GM12878 (cell line): Measurements from ENCODE around the gene TAS2R42. TPM values are rescaled to one million over a fixed set of nuclear protein-coding genes. Genes with fewer than 3 reads are reported as not detected.

Experiments used
- ATAC-seq: fragments of 200-7000 bp; cut with Tn5 transposase; 3 replicates; pipeline ENCODE4 v1.9.1; 2020; ENCODE audit warnings: mild to moderate bottlenecking, moderate library complexity
- BruUV-seq: library from RNA; stranded (reverse); fragments of 400-500 nt; replicated peaks from 2 replicates; lab custom pipeline; 2021; lab: Mats Ljungman, UMichigan
- CTCF ChIA-PET: fragments of 300-600 bp; sonication (Branson Sonifier 250); formaldehyde crosslinking; extraction: SDS; loops from one replicate; lab custom pipeline; 2021; ENCODE audit warnings: inconsistent platforms; lab: Yijun Ruan, JAX
- POLR2A ChIA-PET: fragments of 350-600 bp; formaldehyde crosslinking; extraction: SDS; loops from one replicate; lab custom pipeline; 2021; ENCODE audit warnings: inconsistent platforms; lab: Charles Lee
- RAD21 ChIA-PET: fragments of 300-600 bp; sonication (Branson Sonifier 250); formaldehyde crosslinking; loops from one replicate; lab custom pipeline; 2023; ENCODE audit warnings: antibody characterized with exemption; ENCODE audit not compliant: unreplicated experiment; lab: Charles Lee
- SMC1A ChIA-PET: fragments of 300-600 bp; sonication (Branson Sonifier 250); formaldehyde crosslinking; loops from one replicate; lab custom pipeline; 2023; ENCODE audit not compliant: unreplicated experiment, uncharacterized antibody; lab: Charles Lee
- DNase-seq: peaks from one replicate; pipeline ENCODE4 v3.0.0-alpha.2; 2011; ENCODE audit warnings: low read depth, low spot score
- FAIRE-seq: peaks from 3 replicates; lab custom pipeline; 2011; peaks lifted over from hg19 to GRCh38; lab: Jason Lieb, UNC
- H2AFZ ChIP-seq: 2 replicates; pipeline ENCODE4 v1.6.0; 2011; ENCODE audit warnings: low read depth, low read length, control low read depth; ENCODE audit not compliant: control insufficient read depth
- H3K27ac ChIP-seq: 2 replicates; pipeline ENCODE4 v1.5.1; 2011; ENCODE audit warnings: control low read depth; ENCODE audit not compliant: control insufficient read depth, insufficient read depth
- H3K27me3 ChIP-seq, 2 experiments: replicated peaks in 1 of 2; 2 replicates each; pipeline versions ENCODE4 v1.6.0 to v1.6.1; 2011; ENCODE audit warnings: low read length in 1 of 2; ENCODE audit not compliant: control insufficient read depth in 2 of 2, insufficient read depth in 2 of 2
- H3K36me3 ChIP-seq, 2 experiments: 2 replicates each; pipeline ENCODE4 v1.5.1; 2011; ENCODE audit warnings: low read length in 1 of 2; ENCODE audit not compliant: control insufficient read depth in 2 of 2, insufficient read depth in 2 of 2
- H3K4me1 ChIP-seq: 2 replicates; pipeline ENCODE4 v1.6.1; 2011; ENCODE audit warnings: mild to moderate bottlenecking, low read length, moderate library complexity, mixed read lengths; ENCODE audit not compliant: control insufficient read depth, insufficient read depth
- H3K4me2 ChIP-seq: 2 replicates; pipeline ENCODE4 v1.6.0; 2011; ENCODE audit warnings: control low read depth; ENCODE audit not compliant: control insufficient read depth, insufficient read depth
- H3K4me3 ChIP-seq: fragments of 200-600 bp; sonication (generic); 2 replicates; pipeline ENCODE4 v1.5.1; 2016
- H3K79me2 ChIP-seq: 2 replicates; pipeline ENCODE4 v1.6.0; 2011; ENCODE audit warnings: low read length; ENCODE audit not compliant: control insufficient read depth, insufficient read depth
- H3K9ac ChIP-seq: 2 replicates; pipeline ENCODE4 v1.8.0; 2011; ENCODE audit warnings: low read length, control low read depth, mixed read lengths; ENCODE audit not compliant: control insufficient read depth, insufficient read depth
- H3K9me3 ChIP-seq: replicated peaks from 3 replicates; pipeline ENCODE4 v1.5.1; 2011; ENCODE audit warnings: mild to moderate bottlenecking, low read length; ENCODE audit not compliant: control insufficient read depth, insufficient read depth
- H4K20me1 ChIP-seq: 2 replicates; pipeline ENCODE4 v1.6.0; 2011; ENCODE audit not compliant: control insufficient read depth, insufficient read depth
- BCL11A ChIP-seq: IDR thresholded peaks from 2 replicates; pipeline ENCODE4 v1.6.1; 2011; ENCODE audit warnings: low read depth, low read length
- E4F1 ChIP-seq: fragments of 450-650 bp; IDR thresholded peaks from 2 replicates; pipeline ENCODE4 v1.6.1; 2018; ENCODE audit warnings: borderline replicate concordance, mild to moderate bottlenecking; ENCODE audit not compliant: partially characterized antibody
- JUNB ChIP-seq: IDR thresholded peaks from 2 replicates; pipeline ENCODE4 v1.6.1; 2016; ENCODE audit warnings: antibody characterized with exemption, mild to moderate bottlenecking
- RUNX3 ChIP-seq: IDR thresholded peaks from 2 replicates; pipeline ENCODE4 v1.6.1; 2012; ENCODE audit warnings: low read length, inconsistent platforms
- SMARCA5 ChIP-seq: fragments of 450-650 bp; IDR thresholded peaks from 2 replicates; pipeline ENCODE4 v1.6.1; 2017; ENCODE audit warnings: mild to moderate bottlenecking
- SPI1 ChIP-seq: IDR thresholded peaks from 2 replicates; pipeline ENCODE4 v1.6.1; 2011; ENCODE audit warnings: low read depth, mild to moderate bottlenecking, low read length, moderate library complexity, borderline replicate concordance; ENCODE audit not compliant: insufficient read depth
- ZNF217 ChIP-seq: fragments of 450-650 bp; IDR thresholded peaks from 2 replicates; pipeline ENCODE4 v1.6.1; 2017; ENCODE audit warnings: antibody characterized with exemption, mild to moderate bottlenecking
- WGBS: methylation state at CpG from one replicate; pipeline ENCODE4 v1.1.6; 2016; ENCODE audit warnings: low lambda C conversion rate; ENCODE audit not compliant: insufficient replicate concordance, insufficient coverage; ENCODE audit errors: missing lambda C conversion rate; 5-methylcytosine and 5-hydroxymethylcytosine counted together
- in situ Hi-C: fragments of 300-500 bp; cut with MboI; formaldehyde crosslinking; loops from 9 replicates; pipeline ENCODE4 v1.14.3; 2018; ENCODE audit warnings: mixed read lengths
- intact Hi-C: fragments of 100-400 bp; cut with micrococcal nuclease; formaldehyde crosslinking; loops from one replicate; pipeline ENCODE4 v1.14.2; 2022; ENCODE audit not compliant: unreplicated experiment
- polyA plus RNA-seq, 11 experiments: library from polyadenylated mRNA; depleted of rRNA in 4 of 11; unstranded in 6 of 11; stranded (reverse) in 5 of 11; fragments of >200 nt; fragmentation: Nextera tagmentation in 4 of 11; fragmentation: Illumina TruSeq in 1 of 11; extraction: Ambion mirVana in 4 of 11; extraction: Trizol in 1 of 11; gene quantifications; 1 replicate in 1 of 11; 2 replicates in 10 of 11; pipeline versions ENCODE4 v1.2.1 to v1.2.3, GENCODE V29; 2011 to 2016; ENCODE audit warnings: inconsistent platforms in 2 of 11, missing spikeins in 2 of 11, low read depth in 1 of 11
- total RNA-seq, 4 experiments: library from RNA; depleted of rRNA in 3 of 4; stranded (reverse); fragments of >200 nt in 3 of 4; fragmentation: Illumina TruSeq in 1 of 4; extraction: Trizol in 1 of 4; gene quantifications; 2 replicates each; pipeline versions ENCODE4 v1.2.1 to v1.2.3, GENCODE V29; 2013 to 2021
- TF ChIP-seq, protein P1 (sequence below): fragments of 450-650 bp; IDR thresholded peaks from 2 replicates; pipeline ENCODE4 v1.6.1; 2018; ENCODE audit warnings: mild to moderate bottlenecking, low read depth, moderate library complexity; ENCODE audit not compliant: partially characterized antibody
- TF ChIP-seq, protein P2 (sequence below): fragments of 450-650 bp; IDR thresholded peaks from 2 replicates; pipeline ENCODE4 v1.6.1; 2016; ENCODE audit warnings: mild to moderate bottlenecking, moderate library complexity, borderline replicate concordance
- TF ChIP-seq, protein P3 (sequence below): fragments of 450-650 bp; IDR thresholded peaks from 2 replicates; pipeline ENCODE4 v1.6.1; 2017; ENCODE audit warnings: low read depth, mild to moderate bottlenecking, moderate library complexity
- TF ChIP-seq, protein P4 (sequence below): IDR thresholded peaks from 2 replicates; pipeline ENCODE4 v1.6.1; 2011; ENCODE audit warnings: mild to moderate bottlenecking, low read depth, low read length, moderate library complexity; ENCODE audit not compliant: insufficient replicate concordance

TAS2R42 gene
- total and polyA plus RNA-seq, 10 of the 15 experiments (the other 5 are each of a cell fraction or from before 2014, with no cell fraction given) = not detected

- intact Hi-C loops = no loop called here
- in situ Hi-C loops = no loop called here
- H3K27ac ChIP-seq = no peak overlapping the region
- ATAC-seq = peak; percentile 77
- no peak overlapping the region for H3K4me3 ChIP-seq
- no peak overlapping the region for H3K9ac ChIP-seq
- WGBS = 31% methylated on average over 2 of the region's 2 CpGs
- ChIA-PET SMC1A (no interaction called here), CTCF (no interaction called here), POLR2A (no interaction called here), RAD21 (no interaction called here)
- DNase-seq = no peak
- H3K36me3 ChIP-seq = no peaks in the 10 kb centered on the region; a peak in 1 of 4 replicates
- H3K4me1 ChIP-seq = no peaks in the 10 kb centered on the region
- H3K9me3 ChIP-seq = no peaks in the 10 kb centered on the region; the same call in 2 of the 3 replicates
- FAIRE-seq = no peak
- peaks cover 4% of the 10 kb centered on the region for H3K79me2 ChIP-seq
- H3K4me2 ChIP-seq = no peak overlapping the region
- H2AFZ ChIP-seq = no peak overlapping the region
- H3K27me3 ChIP-seq = no peaks in the 10 kb centered on the region
- no peaks in the 10 kb centered on the region for H4K20me1 ChIP-seq
- no TSS peak for BruUV-seq
- TF ChIP-seq E4F1 = no peak
- TF ChIP-seq ZNF217 = no peak
- TF ChIP-seq, protein P1, sequence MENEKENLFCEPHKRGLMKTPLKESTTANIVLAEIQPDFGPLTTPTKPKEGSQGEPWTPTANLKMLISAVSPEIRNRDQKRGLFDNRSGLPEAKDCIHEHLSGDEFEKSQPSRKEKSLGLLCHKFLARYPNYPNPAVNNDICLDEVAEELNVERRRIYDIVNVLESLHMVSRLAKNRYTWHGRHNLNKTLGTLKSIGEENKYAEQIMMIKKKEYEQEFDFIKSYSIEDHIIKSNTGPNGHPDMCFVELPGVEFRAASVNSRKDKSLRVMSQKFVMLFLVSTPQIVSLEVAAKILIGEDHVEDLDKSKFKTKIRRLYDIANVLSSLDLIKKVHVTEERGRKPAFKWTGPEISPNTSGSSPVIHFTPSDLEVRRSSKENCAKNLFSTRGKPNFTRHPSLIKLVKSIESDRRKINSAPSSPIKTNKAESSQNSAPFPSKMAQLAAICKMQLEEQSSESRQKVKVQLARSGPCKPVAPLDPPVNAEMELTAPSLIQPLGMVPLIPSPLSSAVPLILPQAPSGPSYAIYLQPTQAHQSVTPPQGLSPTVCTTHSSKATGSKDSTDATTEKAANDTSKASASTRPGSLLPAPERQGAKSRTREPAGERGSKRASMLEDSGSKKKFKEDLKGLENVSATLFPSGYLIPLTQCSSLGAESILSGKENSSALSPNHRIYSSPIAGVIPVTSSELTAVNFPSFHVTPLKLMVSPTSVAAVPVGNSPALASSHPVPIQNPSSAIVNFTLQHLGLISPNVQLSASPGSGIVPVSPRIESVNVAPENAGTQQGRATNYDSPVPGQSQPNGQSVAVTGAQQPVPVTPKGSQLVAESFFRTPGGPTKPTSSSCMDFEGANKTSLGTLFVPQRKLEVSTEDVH = no peak
- TF ChIP-seq SMARCA5 = no peak
- TF ChIP-seq, protein P2, sequence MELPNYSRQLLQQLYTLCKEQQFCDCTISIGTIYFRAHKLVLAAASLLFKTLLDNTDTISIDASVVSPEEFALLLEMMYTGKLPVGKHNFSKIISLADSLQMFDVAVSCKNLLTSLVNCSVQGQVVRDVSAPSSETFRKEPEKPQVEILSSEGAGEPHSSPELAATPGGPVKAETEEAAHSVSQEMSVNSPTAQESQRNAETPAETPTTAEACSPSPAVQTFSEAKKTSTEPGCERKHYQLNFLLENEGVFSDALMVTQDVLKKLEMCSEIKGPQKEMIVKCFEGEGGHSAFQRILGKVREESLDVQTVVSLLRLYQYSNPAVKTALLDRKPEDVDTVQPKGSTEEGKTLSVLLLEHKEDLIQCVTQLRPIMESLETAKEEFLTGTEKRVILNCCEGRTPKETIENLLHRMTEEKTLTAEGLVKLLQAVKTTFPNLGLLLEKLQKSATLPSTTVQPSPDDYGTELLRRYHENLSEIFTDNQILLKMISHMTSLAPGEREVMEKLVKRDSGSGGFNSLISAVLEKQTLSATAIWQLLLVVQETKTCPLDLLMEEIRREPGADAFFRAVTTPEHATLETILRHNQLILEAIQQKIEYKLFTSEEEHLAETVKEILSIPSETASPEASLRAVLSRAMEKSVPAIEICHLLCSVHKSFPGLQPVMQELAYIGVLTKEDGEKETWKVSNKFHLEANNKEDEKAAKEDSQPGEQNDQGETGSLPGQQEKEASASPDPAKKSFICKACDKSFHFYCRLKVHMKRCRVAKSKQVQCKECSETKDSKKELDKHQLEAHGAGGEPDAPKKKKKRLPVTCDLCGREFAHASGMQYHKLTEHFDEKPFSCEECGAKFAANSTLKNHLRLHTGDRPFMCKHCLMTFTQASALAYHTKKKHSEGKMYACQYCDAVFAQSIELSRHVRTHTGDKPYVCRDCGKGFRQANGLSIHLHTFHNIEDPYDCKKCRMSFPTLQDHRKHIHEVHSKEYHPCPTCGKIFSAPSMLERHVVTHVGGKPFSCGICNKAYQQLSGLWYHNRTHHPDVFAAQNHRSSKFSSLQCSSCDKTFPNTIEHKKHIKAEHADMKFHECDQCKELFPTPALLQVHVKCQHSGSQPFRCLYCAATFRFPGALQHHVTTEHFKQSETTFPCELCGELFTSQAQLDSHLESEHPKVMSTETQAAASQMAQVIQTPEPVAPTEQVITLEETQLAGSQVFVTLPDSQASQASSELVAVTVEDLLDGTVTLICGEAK = no peak
- peak; percentile 42; the same call in 1 of the 2 replicates for TF ChIP-seq JUNB
- TF ChIP-seq RUNX3 = peak; percentile 66; the same call in 1 of the 2 replicates
- TF ChIP-seq BCL11A = no peak
- TF ChIP-seq, protein P3, sequence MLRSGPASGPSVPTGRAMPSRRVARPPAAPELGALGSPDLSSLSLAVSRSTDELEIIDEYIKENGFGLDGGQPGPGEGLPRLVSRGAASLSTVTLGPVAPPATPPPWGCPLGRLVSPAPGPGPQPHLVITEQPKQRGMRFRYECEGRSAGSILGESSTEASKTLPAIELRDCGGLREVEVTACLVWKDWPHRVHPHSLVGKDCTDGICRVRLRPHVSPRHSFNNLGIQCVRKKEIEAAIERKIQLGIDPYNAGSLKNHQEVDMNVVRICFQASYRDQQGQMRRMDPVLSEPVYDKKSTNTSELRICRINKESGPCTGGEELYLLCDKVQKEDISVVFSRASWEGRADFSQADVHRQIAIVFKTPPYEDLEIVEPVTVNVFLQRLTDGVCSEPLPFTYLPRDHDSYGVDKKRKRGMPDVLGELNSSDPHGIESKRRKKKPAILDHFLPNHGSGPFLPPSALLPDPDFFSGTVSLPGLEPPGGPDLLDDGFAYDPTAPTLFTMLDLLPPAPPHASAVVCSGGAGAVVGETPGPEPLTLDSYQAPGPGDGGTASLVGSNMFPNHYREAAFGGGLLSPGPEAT = peak; percentile 23; the same call in 1 of the 2 replicates
- TF ChIP-seq, protein P4, sequence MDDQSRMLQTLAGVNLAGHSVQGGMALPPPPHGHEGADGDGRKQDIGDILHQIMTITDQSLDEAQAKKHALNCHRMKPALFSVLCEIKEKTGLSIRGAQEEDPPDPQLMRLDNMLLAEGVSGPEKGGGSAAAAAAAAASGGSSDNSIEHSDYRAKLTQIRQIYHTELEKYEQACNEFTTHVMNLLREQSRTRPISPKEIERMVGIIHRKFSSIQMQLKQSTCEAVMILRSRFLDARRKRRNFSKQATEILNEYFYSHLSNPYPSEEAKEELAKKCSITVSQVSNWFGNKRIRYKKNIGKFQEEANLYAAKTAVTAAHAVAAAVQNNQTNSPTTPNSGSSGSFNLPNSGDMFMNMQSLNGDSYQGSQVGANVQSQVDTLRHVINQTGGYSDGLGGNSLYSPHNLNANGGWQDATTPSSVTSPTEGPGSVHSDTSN = no peak
- TF ChIP-seq SPI1 = peak; percentile 37; the same call in 1 of the 2 replicates
Measured at GRCh38 chr12:11136075-11136474, 50.7 kb downstream of the TAS2R42 start.
